AG08396 (cell line): ENCODE results near the gene COA8.

Experiments used
- DNase-seq: peaks from one replicate; pipeline ENCODE4 v3.0.0; 2012; ENCODE audit warnings: low spot score, mixed read lengths

The COA8 gene

DNA sequence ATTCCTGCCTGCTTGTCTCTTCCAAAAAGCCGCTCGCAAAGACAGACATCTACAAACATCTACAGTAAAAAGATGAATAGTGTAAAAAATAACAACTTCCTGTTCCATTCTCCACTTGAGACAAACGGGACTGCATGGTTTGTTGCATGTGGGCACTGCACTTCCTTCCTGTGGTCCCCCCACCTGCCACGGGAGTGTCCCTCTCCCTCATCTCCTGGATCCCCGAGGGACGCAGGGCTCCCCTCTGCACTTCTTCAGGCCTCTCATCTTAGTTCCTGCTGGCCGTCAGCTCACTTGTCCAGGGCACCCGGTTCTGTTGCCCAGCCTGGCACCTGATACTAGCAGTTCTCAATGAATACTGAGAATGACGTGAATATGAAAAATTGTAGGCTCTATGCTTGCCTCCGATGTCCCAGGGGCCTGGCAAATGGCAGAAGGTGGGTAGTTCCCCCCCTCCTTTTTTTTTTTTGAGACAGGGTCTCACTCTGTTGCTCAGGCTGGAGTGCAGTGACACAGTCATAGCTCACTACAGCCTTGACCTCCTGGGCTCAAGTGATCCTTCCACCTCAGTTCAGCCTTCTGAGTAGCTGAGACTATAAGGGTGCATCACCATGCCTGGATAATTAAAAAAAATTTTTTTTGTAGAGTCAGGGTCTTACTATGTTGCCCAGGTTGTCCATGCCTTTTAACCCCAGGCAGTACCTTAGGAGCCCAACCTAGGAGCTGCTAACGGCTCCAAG lies 62.8 kb downstream of the COA8 start:
- no peak for DNase-seq

DNA sequence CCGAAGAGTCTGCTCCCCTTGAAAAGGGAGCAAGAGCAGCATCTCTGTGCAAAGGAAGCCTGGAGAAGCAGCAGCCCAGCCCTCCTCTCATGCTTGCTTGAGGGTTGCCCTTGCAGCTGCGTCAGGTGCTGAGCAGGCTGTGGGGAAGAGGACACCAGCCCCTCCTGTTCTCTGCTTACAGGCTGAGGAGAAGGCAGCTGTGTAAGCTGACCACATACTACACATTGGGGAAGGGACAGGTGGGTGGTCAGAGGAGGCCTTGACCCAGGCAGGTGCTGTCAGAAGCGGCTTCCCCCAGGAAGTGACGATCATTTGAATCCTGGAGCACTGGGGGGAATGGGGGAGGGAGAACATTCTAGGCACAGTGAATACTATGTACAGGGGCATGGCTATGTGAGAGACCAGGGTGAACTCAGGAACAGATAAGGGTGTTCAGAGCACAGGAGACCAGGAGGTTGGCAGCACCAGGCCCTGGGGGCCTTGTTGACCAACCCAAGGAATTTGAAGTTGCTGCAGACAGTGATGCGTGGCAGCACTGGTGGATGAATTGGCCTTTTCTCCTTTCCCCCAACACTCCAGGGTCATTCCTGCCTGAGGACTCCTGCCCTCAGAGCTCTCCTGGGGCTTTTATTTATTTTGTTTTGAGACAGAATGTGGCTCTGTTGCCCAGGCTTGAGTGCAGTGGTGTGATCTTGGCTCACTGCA lies 63.5 kb downstream of the COA8 start:
- DNase-seq, result no peak

DNA sequence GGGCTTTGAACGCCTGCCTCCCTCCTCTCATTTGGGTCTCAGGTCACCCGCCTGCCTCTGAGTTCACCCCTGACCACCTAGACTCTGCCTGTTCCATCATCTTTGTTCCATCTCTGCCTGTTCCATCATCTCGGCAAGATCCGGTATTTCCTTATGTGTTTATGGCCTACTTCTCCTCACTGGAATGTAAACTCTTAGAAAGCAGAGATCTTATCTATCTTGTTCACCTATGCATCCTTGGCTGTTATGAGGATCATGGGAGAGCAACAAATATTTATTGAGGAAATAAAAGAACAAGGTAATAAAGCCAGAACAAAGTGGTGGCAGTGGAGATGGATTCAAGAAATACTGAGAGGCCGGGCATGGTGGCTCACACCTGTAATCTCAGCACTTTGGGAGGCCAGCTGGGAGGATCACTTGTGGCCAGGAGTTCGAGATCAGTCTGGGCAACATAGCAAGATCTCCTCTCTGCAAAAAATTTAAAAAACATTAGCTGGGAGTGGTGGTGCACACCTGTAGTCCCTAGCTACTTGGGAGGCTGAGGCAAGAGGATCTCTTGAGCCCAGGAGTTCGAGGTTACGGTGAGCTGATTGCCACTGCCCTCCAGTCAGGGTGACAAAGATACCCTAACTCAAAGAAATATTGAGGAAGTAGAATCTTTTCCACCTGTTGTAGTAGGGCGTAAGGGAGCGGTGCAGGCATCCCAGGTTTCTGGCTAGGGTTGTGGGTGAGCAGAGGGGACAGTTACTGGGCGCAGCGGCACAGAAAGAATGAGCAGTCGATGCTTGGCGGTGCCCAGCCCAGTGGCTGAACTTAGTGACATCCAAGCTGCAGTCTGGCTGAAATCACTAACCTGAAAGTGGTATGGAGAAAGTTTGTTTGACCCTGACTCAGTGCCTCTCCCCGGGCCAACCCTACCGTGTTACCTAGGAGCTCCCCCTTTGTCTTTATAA lies 64.6 kb downstream of the COA8 start:
- DNase-seq, result no peak

DNA sequence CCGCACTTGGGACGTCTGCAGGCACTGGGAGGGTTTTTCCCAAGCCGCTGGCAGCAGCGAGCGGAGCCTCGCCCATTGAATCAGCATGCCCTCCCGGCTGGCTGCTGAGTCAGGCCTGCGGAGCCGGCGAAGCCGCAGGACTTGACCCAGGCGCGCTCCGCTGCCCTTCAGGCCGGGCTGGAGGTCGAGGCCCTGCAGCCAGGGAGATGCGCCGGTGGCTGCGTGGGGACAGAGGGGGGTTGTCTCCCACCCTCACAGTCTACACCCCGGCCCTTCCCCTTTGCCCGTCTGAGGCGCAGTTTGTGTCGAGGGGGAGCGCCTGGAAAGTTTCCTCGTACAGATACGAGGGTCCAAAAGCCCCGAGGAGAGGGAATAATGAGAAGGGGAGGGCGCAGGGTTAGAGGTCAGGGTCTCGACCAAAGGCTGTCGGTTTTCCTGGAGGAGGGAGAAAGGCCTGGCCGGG lies 65.5 kb downstream of the COA8 start:
- peak; percentile 84 for DNase-seq

DNA sequence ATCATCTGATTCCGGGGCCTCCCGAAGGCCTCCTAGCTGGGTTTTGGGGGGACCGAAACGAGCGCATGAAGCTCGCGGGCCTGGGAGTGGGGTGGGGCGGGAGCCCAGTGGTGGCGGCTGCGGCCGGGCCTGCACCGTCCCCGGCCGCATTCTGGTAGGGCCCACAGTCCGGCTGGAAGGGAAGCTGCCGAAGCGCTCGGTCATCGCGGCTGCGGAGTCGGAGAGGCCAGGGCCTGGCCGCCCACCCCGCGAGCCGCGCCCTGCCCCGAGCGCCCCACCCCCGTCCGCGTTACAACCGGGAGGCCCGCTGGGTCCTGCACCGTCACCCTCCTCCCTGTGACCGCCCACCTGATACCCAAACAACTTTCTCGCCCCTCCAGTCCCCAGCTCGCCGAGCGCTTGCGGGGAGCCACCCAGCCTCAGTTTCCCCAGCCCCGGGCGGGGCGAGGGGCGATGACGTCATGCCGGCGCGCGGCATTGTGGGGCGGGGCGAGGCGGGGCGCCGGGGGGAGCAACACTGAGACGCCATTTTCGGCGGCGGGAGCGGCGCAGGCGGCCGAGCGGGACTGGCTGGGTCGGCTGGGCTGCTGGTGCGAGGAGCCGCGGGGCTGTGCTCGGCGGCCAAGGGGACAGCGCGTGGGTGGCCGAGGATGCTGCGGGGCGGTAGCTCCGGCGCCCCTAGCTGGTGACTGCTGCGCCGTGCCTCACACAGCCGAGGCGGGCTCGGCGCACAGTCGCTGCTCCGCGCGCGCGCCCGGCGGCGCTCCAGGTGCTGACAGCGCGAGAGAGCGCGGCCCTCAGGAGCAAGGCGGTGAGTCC lies 66.1 kb downstream of the COA8 start, which contains the start of gene KLC1:
TSS of gene KLC1 (plus strand) at position 528 of the 819 bp plus-strand sequence. CDS start 25,354 bp downstream, outside the sequence.
- DNase-seq, result peak; percentile 92

DNA sequence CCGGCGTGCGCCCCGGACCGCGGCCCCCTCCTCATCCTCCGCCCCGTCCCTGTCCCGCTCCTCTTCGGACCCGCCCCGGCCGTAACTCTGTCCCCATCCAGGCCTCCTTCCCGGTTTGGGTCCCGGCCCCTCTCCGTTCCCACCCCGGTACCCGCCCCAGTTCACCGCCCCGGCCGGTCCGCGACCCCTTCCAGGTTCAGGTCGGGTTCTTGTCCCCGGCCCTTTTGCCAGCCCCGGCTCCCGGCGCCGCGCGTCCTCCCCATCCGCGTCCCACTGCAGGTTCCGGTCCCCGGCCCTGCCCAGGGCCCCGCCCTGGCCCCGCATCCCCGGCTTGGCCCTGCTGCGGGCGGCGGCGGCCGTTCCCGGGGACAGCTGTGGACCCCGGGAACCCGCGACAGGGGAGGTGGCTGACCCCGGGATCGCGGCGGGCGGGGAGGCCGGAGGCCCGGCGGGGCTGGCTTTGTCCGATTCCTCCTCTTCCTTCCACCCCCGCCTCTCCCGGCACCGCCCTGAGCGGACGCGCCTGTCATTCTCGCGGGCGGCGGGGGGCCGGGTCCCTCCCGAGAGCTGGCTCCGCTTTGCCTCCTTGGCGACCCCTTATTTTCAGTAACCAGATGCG lies 66.9 kb downstream of the COA8 start:
- peak; percentile 66 for DNase-seq

DNA sequence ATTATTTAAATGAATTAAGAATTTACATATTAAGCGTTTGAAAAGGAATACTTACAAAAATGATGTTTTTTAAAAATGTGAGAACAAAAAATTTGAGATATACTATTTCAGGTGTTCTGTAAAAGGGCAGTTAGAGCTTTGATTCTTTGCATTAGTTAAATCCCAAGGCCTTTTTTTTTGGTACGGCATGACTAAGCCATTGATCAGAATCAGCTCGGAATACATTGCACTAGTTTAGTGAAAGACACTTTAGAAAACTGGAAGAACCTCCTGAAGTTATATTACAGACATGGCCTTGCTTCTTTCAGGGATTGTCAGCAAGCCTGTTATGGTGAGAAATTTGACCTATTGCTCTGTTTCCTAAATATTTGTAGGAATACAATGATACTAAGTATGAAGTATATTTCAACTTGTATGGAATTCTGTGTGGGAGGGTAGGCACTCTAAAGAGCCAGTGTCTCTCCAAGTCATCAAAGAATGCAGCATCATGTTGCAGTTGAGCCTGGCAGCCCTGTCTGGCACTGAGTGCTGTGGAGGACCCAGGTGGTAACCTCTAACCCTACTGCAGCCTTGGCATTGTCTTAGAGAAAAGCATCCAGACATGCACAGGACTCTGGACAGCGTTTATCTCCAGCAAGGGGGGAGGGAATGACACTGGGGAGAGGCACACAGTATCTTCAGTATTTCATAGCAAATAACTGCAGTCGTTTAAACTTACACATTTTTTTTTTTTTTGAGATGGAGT lies 67.8 kb downstream of the COA8 start:
- DNase-seq, result no peak

DNA sequence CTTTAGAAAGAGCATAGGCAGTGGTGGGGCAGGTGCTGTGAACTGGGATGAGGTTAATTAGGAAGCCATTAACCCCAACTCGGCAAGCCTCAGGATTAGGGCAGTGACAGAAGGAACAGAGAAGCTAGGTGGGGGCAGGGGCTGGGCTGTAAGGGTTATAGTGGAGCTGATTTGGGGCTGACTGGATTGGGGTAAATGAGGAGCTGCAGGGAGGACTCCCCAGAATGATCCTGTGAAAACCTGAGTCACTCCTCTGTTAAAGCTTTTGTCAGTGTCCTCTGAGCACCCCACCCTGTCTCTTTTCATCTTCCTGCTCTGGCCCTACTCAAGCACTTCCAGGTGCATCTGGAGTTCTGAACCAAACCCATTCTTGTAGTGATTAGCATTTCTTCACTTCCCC lies 70.6 kb downstream of the COA8 start:
- DNase-seq, result no peak

DNA sequence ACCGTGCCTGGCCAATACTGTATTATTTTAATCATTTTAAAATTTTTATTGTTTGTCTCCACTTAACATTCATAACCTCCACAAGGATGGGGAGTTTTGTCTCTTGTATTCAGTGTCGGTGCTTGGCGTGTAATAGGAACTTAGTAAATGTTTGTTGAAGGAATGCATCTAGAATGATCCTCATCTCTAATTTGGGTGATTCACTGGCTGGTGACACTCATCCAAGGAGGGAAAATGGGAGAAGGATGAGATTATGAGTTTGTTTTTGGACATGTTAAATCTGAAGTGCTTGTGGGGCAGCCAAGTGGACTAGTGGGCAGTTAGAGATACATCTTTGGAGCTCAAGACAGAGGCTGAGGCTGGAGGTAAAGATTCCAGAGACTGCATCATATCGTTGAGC lies 71.4 kb downstream of the COA8 start:
- DNase-seq, result no peak

DNA sequence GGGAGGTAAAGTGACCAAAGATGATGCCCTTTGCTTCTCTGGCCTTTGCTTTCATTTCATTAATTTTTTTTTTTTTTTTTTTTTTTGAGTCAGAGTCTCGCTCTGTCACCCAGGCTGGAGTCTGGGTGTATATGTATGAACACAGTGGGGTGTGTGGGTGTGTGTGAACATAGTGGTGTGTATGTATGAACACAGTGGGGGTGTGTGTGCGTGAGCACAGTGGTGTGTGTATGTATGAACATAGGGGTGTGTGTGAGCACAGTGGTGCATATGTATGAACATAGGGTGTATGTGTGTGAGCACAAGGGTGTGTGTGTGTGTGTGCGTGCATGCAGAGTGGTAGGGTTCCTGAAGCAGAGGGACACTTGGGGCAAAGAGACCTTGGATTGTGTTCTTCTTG lies 75.8 kb downstream of the COA8 start:
- no peak for DNase-seq
